ENCODE data around the gene ETV6.

DNA sequence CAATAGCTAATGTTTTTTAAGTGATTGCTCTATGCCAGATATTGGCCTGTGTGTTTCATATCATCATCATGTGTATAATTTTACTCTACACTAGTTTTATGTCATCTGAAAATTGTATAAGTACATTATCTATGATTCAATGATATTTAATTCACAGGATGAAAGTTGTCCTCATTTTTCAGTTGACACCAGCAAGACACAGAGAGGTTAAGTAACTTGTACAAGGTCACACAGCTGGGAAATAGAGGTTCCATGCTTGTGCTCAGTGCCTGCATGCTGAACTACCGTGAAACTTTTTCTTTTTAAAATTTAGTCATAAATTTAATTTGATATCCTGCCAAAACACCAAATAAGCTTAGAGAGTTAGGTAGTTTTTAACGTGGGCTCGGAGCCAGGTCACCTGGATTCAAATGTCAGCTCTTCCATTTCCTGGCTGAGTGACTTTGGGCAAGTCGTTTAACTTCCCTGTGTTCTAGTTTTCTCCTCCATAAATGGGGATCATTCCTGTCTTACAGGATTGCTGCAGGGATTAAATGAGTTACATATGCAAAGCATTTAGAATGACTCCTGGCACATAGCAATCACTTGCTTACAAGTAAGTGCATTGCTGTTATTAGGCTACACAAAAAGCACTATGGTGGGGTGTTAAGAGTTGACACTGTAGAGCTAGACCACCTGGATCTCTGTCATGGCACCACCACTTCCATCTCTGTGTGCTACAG lies 183.9 kb downstream of the ETV6 start:
- TF ChIP-seq, protein P1, sequence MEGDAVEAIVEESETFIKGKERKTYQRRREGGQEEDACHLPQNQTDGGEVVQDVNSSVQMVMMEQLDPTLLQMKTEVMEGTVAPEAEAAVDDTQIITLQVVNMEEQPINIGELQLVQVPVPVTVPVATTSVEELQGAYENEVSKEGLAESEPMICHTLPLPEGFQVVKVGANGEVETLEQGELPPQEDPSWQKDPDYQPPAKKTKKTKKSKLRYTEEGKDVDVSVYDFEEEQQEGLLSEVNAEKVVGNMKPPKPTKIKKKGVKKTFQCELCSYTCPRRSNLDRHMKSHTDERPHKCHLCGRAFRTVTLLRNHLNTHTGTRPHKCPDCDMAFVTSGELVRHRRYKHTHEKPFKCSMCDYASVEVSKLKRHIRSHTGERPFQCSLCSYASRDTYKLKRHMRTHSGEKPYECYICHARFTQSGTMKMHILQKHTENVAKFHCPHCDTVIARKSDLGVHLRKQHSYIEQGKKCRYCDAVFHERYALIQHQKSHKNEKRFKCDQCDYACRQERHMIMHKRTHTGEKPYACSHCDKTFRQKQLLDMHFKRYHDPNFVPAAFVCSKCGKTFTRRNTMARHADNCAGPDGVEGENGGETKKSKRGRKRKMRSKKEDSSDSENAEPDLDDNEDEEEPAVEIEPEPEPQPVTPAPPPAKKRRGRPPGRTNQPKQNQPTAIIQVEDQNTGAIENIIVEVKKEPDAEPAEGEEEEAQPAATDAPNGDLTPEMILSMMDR (conservative IDR thresholded peaks at IDR 0.05; ENCODE audit: low read length) = no peak
- no peak for TF ChIP-seq EZH2phosphoT487 (IDR thresholded peaks at IDR 0.05; ENCODE audit: borderline replicate concordance)
